ENCODE data around the gene PTMS.

DNA sequence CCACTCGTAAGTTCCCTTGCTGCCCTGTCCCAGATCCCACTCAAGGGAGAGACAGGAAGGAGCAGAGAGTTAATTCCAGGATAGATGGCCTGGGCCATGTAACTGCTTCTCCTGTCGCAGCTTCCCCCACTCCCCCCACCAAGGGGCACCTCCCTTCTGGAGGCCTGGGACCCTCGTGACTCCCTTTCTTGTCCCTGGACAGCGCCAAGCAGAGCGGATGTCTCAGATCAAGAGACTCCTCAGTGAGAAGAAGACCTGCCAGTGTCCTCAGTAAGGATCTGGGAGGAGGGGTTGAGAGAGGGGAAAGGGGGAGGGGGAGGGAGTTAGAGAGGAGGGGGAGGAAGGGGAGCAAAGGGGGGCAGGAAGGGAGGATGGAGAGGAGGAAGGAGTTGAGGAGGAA lies 52.5 kb downstream of the PTMS start:
- TF ChIP-seq, protein P1, sequence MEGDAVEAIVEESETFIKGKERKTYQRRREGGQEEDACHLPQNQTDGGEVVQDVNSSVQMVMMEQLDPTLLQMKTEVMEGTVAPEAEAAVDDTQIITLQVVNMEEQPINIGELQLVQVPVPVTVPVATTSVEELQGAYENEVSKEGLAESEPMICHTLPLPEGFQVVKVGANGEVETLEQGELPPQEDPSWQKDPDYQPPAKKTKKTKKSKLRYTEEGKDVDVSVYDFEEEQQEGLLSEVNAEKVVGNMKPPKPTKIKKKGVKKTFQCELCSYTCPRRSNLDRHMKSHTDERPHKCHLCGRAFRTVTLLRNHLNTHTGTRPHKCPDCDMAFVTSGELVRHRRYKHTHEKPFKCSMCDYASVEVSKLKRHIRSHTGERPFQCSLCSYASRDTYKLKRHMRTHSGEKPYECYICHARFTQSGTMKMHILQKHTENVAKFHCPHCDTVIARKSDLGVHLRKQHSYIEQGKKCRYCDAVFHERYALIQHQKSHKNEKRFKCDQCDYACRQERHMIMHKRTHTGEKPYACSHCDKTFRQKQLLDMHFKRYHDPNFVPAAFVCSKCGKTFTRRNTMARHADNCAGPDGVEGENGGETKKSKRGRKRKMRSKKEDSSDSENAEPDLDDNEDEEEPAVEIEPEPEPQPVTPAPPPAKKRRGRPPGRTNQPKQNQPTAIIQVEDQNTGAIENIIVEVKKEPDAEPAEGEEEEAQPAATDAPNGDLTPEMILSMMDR (IDR thresholded peaks at IDR 0.05): no peak
- no peak for TF ChIP-seq ESRRA (CRISPR knock-in tag; IDR thresholded peaks at IDR 0.05; ENCODE audit: borderline replicate concordance)
- no peak for TF ChIP-seq ZNF423 (CRISPR knock-in tag; IDR thresholded peaks at IDR 0.05)
- TF ChIP-seq, protein P2, sequence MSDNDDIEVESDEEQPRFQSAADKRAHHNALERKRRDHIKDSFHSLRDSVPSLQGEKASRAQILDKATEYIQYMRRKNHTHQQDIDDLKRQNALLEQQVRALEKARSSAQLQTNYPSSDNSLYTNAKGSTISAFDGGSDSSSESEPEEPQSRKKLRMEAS (CRISPR knock-in tag; IDR thresholded peaks at IDR 0.05): no peak
- TF ChIP-seq CREM (CRISPR knock-in tag; IDR thresholded peaks at IDR 0.05): no peak
- no peak for TF ChIP-seq ZNF317 (CRISPR knock-in tag; IDR thresholded peaks at IDR 0.05; ENCODE audit: borderline replicate concordance, low read depth)
- TF ChIP-seq, protein P3, sequence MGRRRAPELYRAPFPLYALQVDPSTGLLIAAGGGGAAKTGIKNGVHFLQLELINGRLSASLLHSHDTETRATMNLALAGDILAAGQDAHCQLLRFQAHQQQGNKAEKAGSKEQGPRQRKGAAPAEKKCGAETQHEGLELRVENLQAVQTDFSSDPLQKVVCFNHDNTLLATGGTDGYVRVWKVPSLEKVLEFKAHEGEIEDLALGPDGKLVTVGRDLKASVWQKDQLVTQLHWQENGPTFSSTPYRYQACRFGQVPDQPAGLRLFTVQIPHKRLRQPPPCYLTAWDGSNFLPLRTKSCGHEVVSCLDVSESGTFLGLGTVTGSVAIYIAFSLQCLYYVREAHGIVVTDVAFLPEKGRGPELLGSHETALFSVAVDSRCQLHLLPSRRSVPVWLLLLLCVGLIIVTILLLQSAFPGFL (CRISPR knock-in tag; IDR thresholded peaks at IDR 0.05; ENCODE audit: borderline replicate concordance): no peak
- TF ChIP-seq, protein P4, sequence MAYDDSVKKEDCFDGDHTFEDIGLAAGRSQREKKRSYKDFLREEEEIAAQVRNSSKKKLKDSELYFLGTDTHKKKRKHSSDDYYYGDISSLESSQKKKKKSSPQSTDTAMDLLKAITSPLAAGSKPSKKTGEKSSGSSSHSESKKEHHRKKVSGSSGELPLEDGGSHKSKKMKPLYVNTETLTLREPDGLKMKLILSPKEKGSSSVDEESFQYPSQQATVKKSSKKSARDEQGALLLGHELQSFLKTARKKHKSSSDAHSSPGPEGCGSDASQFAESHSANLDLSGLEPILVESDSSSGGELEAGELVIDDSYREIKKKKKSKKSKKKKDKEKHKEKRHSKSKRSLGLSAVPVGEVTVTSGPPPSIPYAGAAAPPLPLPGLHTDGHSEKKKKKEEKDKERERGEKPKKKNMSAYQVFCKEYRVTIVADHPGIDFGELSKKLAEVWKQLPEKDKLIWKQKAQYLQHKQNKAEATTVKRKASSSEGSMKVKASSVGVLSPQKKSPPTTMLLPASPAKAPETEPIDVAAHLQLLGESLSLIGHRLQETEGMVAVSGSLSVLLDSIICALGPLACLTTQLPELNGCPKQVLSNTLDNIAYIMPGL (CRISPR knock-in tag; IDR thresholded peaks at IDR 0.05): no peak
- TF ChIP-seq, protein P5, sequence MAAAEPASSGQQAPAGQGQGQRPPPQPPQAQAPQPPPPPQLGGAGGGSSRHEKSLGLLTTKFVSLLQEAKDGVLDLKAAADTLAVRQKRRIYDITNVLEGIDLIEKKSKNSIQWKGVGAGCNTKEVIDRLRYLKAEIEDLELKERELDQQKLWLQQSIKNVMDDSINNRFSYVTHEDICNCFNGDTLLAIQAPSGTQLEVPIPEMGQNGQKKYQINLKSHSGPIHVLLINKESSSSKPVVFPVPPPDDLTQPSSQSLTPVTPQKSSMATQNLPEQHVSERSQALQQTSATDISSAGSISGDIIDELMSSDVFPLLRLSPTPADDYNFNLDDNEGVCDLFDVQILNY (CRISPR knock-in tag; IDR thresholded peaks at IDR 0.05): no peak
- TF ChIP-seq FOXK1 (CRISPR knock-in tag; IDR thresholded peaks at IDR 0.05): no peak
- TF ChIP-seq TEAD4 (CRISPR knock-in tag; IDR thresholded peaks at IDR 0.05): no peak
- no peak for TF ChIP-seq TP53 (CRISPR knock-in tag; IDR thresholded peaks at IDR 0.05)
- TF ChIP-seq MXD4 (CRISPR knock-in tag; IDR thresholded peaks at IDR 0.05; ENCODE audit: borderline replicate concordance): no peak
- TF ChIP-seq, protein P6, sequence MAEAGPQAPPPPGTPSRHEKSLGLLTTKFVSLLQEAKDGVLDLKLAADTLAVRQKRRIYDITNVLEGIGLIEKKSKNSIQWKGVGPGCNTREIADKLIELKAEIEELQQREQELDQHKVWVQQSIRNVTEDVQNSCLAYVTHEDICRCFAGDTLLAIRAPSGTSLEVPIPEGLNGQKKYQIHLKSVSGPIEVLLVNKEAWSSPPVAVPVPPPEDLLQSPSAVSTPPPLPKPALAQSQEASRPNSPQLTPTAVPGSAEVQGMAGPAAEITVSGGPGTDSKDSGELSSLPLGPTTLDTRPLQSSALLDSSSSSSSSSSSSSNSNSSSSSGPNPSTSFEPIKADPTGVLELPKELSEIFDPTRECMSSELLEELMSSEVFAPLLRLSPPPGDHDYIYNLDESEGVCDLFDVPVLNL (CRISPR knock-in tag; IDR thresholded peaks at IDR 0.05; ENCODE audit: borderline replicate concordance, low read depth): no peak

Data from WTC11 (cell line).